GM21737 (cell line): ENCODE results near the gene NAV1.
"Not testable (repeated sequence)": the region's sequence is repeated elsewhere in the genome, so short reads cannot be mapped to it uniquely, and the experiment has no call there.

Experiments used
- ATAC-seq: cut with Tn5 transposase; IDR thresholded peaks from one replicate; pipeline ENCODE4 v1.9.1; 2021; ENCODE audit warnings: mild to moderate bottlenecking, moderate library complexity; ENCODE audit not compliant: unreplicated experiment

Gene NAV1, protein sequence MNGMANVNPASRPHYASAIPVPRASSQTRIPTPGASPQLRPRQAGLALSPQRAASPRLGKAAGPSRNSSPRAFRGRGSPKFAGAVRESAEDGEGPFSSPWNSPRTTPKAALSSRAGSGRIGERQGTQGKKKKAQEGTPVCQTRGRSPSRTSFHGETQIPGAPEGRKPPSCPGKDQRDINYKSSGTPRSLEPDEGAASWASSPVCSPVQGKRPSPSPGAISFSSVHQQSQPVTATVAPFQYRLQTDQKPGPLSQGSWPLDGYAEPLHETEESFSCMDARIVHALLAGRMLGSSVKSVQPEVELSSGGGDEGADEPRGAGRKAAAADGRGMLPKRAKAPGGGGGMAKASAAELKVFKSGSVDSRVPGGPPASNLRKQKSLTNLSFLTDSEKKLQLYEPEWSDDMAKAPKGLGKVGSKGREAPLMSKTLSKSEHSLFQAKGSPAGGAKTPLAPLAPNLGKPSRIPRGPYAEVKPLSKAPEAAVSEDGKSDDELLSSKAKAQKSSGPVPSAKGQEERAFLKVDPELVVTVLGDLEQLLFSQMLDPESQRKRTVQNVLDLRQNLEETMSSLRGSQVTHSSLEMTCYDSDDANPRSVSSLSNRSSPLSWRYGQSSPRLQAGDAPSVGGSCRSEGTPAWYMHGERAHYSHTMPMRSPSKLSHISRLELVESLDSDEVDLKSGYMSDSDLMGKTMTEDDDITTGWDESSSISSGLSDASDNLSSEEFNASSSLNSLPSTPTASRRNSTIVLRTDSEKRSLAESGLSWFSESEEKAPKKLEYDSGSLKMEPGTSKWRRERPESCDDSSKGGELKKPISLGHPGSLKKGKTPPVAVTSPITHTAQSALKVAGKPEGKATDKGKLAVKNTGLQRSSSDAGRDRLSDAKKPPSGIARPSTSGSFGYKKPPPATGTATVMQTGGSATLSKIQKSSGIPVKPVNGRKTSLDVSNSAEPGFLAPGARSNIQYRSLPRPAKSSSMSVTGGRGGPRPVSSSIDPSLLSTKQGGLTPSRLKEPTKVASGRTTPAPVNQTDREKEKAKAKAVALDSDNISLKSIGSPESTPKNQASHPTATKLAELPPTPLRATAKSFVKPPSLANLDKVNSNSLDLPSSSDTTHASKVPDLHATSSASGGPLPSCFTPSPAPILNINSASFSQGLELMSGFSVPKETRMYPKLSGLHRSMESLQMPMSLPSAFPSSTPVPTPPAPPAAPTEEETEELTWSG (N-terminal part only)

GRCh38 chr1:201538612-201539551 is at the start of gene NAV1:
Gene NAV1 (plus strand): TSS chr1:201539127. CDS start chr1:201622885, 83,758 bp downstream.
- no peak for ATAC-seq

GRCh38 chr1:201489643-201490261 is 49.2 kb upstream of the NAV1 start:
- no peak for ATAC-seq

DNA sequence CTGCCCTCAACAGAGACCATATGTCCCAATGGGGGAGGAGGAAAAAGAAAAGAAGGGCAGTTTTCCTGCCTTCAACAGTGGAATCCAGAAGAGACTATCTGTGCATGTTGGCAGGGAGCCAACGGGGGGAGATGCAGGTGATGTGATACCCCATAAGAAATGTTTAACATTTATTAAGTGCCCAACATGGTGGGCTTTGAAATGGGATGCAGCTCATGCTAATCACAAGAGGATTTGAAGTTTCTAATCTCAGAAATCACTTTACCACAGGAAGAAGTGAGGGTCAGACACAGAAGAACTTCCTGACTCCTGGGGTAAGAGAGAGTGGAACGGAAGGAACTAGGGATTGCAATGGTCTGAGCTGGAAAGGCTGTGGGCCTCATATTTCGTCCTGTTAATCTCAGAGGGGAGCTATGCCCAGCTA is 48.2 kb upstream of the NAV1 start:
- ATAC-seq = no peak

DNA sequence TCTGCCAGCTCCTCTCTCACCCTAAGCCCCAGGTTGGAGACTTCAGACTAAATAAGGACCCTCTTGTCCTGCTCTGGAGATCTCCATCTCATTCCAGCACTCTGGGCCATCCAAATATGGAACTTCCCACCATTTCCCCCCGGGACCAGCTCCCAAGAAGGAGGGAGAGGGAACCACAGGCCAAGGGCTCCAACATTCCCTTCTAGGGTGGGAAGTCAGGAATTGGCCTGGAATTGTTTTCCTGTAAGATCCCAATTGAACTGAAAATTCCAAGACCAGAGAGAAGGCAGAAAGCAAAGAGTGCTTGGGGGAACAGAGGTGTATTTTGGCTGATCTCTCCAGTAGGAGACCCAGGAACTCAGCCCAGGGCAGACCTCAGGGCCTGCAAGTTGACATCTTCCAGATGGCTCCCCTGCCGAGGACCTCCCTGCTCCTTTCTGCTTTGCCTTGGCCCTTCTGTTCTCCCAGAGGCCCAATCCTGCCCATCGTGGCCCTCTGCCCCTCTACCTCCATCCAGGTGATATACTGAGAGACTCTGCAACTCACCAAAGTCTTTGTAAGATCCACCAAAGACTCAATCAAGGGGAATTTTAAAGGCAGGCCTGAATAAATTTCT is 46.9 kb upstream of the NAV1 start:
- ATAC-seq = no peak

DNA sequence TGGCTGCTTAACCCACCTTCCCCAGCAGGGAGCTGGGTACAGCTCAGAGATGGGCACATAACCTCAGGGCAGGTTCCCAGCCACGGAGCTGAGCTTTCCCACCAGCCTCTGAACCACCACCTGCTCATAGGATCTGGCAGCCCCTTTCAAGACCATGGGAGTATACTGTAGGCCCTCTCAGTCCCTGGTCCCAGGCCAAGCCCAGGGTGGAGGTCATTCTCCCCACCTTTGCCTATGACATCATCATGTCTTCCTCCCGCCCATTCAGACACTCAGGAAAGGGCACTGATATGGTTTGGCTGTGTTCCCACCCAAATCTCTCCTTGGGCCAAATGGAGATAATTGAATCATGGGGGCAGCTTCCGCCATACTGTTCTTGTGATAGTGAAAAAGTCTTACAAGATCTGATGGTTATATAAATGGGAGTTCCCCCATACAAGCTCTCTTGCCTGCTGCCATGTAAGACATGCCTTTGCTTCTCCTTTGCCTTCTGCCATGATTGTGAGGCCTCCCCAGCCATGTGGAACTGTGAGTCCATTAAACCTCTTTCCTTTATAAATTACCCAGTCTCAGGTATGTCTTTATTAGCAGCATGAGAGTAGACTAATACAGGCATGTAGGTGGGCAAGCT is 45.8 kb upstream of the NAV1 start:
- ATAC-seq = not testable (repeated sequence)

- ATAC-seq = no peak
Observed at GRCh38 chr1:201493757-201494617, 44.9 kb upstream of the NAV1 start.

GRCh38 chr1:201495551-201496295 is 43.2 kb upstream of the NAV1 start:
- no peak for ATAC-seq

DNA sequence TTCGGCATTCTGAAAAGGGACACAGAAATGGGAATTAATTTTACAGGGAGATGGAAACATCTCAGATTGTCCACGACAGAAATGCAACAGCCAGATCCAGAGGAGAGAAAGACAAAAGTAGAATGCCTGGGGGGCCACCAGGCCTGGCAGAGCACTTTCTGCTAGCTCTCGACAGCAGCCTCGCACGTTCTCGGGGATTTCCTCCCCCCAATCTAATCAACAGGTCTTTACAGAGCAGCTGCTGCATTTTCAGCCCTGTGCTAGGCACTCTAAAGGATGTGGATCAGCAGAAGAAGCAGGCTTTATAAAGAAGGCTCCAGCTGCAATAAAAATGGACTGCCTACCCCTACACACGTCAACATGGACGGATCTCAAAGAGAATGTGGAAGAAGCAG is 42.6 kb upstream of the NAV1 start:
- no peak for ATAC-seq

GRCh38 chr1:201497935-201498509 is 40.9 kb upstream of the NAV1 start:
- ATAC-seq = no peak

GRCh38 chr1:201498621-201499020 is 40.3 kb upstream of the NAV1 start:
- no peak for ATAC-seq

DNA sequence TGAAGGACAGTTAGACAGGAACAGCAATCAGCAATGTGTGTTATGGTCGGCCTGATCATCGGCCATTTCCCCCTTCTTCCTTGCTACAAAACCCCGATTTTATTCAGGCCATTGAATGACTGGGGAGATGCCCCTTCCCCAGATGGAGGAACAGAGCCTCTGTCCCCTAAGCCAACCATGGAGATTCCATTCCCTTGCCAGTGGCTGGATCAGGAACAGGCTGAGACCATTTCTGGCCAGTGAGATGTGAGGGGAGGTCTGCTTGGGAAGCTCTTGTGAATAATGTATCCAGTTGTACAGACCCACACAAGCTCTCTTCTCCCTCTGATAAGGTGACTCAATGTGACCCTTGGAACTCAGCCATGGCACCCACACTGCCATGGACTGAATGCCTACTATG is 39.7 kb upstream of the NAV1 start:
- ATAC-seq = no peak

DNA sequence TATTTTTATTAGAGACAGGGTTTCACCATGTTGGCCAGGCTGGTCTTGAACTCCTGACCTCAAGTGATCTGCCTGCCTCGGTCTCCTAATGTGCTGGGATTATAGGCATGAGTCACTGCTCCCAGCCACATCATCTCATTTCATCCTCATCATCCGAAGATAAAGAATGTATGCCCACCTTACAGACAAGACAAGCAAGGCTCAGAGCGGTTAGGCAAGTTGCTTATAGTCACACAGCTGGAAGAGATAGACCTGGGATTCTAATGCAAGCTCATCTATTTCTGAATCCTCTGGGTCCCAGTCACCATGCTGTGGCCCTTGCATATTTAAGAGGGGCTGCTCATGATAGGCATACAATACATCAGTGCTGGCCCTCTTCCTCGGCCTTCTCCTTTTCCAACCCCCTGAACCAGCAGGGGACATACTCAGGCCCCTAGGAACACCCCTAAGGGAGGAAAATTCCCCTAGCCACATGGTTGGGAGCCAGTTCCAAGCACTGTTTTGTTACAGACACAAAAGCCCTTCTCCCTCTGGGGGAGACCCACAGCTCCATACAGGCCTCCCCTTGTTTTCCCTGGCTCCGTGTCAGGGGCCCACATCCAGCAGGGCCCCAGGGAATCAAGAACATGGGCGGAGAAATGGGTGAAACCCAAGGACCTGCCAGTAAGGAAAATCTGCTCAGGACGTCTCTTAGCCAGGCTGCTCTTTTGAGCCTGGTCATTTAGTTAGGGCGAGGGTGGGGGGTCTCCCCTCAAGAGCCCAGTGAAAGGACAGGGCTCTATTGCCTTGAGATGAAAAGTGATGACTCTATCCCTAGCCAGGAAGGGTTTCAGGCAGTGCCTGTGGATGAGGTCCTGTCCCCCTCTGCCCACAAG is 38.9 kb upstream of the NAV1 start:
- no peak for ATAC-seq

GRCh38 chr1:201500670-201501120 is 38.2 kb upstream of the NAV1 start:
- no peak for ATAC-seq

DNA sequence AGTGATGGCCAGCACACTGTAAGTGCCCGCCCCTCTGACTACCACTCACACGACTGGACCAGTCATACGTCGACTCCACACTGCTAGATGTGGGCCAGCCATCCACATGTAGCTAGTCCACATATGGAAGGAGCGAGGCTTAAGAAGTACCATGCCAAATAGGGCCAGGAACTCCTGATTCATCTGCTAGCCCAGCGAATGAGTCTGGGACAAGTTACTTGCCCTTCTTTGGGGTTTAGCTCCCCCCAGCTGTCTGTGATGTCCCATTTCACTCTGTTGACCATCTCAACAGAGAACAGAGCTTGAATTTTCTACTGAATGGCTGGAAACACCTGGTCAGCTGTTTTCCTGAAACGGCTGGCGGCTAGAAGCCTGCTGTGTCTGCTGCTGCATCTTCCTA is 37.8 kb upstream of the NAV1 start:
- no peak for ATAC-seq

DNA sequence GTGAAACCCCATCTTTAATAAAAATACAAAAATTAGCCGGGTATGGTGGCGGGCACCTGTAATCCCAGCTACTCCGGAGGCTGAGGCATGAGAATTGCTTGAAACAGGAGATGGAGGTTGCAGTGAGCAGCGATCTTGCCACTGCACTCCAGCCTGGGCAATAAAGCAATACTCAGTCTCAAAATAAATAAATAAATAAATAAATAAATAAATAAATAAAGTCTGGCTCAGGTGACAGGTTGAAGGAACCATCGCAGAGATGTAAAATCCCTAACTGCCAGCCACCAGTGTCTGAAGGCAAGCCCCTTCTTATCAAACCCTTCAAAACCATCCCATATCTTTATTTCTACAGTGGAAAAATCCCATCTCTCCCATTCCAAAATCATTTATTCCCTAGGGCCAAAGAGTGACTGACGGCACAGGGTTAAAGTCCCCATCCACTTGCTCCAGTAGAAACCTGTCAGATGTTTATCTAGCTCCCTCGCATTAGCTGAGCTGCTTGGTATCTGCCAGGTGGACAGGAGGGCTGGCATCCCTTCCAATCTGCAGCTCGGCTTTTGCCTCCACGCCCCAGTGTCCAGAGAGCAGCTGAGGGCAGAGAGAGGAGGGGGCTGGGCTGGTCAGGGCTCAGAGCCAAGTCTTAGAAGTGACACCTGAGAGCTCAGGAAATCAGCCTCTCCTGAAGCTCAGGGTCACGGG is 37.0 kb upstream of the NAV1 start:
- no peak for ATAC-seq
